ENCODE results near the gene CCDC146. TPM values are rescaled to one million over a fixed set of nuclear protein-coding genes. Genes with fewer than 3 reads are reported as not detected.
"Not testable (repeated sequence)": the region's sequence is repeated elsewhere in the genome, so short reads cannot be mapped to it uniquely, and the experiment has no call there.

CCDC146 gene
- polyA plus RNA-seq, 5 donors, result 14.9 to 28.9 (median 28.6) TPM

DNA sequence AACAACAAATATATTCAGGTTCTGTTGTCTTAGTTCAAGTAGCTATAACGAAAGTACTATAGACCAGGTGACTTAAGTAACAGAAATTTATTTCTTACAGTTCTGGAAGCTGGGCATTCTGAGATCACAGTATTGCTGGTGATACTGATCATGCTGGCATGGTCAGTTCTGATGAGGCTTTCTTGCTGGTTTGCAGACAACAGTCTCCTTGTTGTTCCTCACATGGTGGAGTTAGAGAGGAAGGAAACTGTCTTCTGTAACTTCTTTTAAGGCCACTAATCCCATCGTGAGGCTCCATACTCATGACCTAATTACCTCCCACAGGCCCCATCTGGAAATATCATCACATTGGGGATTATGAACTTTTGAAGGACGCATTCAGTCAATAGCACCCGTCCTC lies 17.9 kb downstream of the CCDC146 start:
- not testable (repeated sequence) for DNase-seq

DNA sequence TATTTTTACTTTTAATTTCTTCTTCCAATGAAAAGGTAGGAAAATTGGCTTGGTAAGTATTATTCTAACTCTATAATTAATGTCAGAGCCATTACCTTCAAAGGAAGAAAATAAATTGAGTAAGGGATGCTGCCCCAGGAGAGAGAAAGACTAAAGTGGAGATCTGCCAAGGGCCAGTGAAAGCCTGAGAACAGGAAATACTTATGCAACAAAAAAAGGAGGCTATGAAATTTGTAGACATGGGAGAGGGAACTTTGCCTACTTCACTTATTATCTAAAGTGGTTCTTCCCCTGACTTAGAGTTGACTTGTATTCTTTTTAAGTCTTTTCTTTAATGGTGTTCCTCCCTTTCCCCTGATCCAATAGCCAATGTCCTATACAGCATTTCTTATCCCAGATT lies 29.8 kb downstream of the CCDC146 start:
- not testable (repeated sequence) for DNase-seq

DNA sequence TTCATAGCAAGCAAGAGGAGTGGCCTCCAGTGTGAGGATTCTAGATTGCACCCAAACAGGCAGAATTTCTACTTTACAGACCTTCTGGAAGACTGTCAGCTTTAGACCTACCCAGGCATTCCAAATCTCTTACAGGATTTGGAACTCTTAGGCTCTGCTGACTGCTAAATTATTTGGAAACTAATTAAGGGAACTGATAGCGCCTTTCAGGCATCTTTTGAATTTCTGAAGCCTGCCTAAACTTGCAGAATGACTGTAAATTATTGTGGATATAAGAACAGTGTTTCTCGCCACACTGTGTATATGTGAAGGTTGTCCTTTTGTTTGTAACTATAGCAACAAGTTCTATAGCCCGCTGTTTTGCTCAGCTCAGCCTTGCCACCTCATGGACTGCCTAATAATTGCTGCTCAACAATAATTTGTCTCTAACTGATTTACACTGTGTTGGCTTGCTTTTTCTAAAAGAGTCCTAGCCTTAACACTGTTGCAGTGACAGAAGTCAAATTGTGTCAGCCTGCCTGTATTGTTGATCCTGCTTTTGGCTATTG lies 32.6 kb downstream of the CCDC146 start:
- not testable (repeated sequence) for DNase-seq

DNA sequence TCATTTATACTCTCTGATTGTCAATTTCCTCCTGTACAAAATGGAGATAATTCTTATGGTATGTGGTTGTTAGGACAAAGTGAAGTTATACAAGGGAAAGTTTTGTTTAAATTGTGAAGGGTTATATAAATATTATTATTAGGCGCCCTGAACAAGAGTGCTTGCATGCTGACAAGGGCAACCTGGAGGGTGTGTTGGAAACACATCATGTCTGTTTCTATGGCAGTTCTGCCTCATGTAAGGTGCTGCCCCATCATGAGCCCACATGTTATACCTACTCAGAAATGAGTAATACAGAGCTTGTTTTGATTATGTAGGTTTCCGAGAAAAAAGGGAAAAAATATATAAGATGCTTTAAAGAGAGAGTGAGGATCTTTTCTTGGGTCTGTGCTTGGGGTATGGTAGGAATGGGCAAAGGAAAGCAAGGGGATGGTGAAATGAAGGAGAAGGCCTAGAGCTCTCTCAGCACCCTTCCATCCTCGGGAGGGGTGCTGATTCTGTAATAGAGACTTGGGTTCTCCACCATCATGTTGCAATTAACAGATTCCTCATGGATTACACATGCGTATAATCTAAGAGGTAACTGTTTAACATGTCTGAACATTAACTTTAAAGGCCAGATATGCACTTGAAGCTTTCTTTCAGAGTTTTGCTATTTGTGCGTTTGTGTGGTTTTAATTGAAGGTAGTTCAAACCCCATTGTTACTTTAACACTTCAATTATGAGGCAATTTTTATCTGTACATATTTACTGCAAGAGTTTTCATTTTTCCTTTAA lies 33.4 kb downstream of the CCDC146 start:
- not testable (repeated sequence) for DNase-seq

DNA sequence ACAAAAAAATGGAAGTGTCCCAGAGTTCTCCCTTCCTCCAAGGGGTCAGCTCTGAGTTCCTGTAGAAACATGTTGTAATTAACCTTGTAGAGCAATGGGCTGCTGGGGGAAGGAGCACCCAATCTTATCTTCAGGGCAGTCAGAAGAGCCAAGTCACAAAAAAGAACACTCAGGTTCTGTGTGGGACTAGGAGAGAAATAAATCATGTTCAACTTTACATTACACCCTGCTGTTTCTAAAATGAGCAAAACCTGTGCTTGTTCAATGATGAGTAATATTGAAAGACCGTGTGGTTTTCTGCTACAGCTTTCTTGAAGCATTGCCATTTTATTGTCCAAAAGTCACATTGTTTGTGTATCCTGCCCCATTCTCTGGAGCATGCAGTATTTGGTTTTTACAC lies 34.6 kb downstream of the CCDC146 start:
- DNase-seq, result not testable (repeated sequence)

DNA sequence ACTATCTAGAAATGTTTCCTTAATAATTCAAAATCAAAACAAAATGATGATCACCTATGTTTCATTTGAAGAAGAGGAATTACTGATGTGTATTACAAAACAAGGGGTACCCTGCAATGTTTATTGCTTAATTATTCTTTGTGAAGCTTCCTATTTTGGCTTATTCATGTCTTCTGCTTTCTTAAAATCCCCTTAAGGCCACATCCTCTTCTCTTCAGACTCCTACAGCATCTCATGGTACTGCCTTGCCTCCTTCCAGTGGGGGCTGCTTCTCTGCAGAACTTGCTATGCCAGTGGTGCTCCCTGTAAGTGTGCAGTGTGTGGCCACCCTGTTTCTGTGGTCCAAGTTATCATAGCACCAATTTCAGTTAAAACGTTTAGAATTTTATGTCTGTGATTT lies 35.0 kb downstream of the CCDC146 start:
- DNase-seq, result no peak

DNA sequence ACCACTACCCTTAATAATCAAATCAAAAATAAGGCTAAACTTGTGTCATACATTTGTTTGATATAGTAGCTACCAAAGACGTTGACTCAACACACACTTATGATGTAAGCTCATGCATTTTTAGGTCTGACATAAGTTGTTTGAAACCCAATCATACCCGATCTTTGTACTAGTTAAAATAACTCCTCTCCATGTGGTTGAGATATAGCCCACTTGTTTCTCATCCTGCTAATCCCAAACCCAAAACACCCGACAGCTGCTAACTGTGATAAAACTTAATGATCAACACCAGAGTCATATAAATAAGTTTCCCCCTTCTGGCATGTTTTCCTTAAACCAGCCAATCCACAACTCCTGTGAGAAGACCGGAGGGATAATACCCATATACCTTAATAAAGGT lies 48.7 kb downstream of the CCDC146 start:
- not testable (repeated sequence) for DNase-seq

DNA sequence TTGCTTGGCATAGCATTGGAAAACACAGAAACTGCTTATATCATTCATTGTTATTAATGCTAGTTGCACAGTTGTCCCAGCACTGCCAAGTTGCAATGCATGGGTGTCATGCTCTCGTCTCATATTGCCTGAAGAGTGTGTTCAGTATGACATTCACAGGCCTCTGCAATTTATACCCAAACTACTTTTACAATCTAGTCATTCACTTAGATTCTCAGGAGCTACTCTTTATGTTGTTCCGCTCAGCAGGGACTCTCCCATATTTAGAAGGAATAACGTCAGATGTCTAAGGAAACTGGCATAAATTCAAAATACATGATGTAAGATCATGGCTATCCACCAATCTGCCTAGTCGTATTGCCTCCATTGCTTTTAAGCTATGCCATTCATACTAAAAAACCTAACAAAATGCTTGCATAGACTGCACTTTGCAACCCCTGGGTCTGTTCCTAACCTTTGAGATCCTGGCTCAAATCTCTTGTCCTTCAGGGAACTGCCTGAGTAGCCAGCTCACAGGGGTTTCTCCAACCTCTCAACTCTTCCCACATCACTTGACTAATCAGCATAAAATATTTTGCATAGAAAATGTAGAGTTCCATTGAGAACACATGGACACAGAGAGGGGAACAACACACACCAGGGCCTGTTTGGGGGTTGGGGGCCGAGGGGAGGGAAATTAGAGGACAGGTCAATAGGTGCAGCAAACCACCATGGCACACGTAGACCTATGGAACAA lies 50.2 kb downstream of the CCDC146 start:
- DNase-seq, result not testable (repeated sequence)

DNA sequence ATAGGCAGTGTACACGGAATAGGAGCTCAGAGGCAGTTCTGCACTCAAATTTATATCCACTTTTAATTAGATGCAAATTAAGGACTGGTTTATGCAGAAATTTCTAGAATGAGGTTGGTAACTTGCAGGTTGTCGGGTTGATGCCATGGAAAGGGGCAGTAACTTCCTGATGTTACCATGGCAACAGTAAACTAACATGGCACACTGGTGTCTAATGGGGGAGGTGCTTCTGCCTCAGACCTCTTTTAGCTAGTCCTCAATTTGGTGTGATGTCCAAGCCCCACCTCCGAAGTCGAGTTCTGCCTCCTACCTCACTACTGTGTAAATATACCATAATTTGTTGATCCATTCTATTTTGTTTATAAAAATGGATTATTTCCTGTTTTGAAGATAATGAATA lies 52.0 kb downstream of the CCDC146 start:
- not testable (repeated sequence) for DNase-seq

DNA sequence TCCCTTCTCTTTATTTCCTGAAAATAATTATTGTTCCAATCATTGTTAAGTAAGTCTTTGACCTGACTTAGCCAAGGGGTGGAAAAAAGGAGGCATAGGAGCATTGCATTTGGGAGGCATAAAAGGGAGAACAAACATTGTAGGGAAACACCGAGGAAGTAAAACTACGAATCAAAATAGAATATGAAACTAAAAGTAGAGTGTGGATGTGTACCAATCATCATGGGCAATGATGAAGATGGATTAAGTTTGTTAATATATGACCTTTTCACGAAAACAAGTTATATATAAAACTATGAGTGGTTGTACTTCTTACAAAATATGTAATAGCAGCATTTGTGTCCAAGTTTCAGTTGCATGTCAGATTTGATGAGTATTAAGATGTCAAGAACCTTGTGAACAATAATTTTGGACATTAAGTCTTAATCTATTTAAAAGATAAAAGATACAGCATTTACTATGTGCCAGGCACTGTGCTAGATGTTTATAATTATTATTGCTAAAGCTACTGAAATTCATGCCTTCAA lies 52.9 kb downstream of the CCDC146 start:
- not testable (repeated sequence) for DNase-seq

DNA sequence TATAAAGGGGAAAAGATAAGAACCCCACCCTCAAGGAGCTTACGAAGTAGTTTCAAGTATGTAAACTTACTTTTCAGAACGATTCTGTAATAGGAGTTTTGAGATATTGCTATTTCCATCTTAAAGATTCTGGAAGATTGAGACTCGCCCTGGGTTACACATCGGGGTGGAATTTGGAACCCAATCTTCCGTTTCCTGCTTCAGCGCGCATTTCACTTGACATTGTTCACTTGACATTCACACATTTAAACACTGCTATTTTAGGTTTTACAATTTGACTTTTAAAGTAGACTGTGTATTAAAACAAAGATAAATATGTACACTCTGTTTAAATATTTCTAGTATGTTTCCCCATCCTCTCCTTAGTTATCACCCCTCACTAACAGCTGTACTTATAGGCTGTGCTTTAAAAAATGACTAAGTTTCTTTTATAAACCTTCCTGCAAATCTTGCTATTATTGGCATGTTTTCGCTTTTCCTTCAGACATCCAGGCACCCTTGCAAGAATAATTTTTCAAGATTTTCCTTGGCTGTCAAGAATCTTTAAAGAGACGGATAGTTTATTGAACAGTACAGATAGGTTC lies 55.0 kb downstream of the CCDC146 start:
- not testable (repeated sequence) for DNase-seq

DNA sequence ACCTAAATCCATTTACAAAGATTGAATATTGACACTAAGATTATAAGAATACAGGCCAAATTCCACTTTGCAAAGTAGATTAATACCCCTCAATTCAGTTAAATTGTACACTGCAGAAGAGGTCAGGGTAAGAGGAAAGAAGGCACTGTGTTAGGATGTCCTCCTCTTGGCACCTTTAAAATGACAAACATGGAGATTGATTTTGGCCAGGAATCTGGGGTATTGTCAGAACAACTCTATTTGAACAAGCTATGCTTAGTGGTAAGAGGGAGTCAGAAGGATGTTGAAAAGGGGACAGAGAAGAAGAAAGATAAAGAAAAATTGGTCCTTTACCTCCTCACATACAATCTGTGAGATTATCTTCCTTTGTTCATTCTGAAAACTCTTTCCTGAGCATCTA lies 55.6 kb downstream of the CCDC146 start:
- not testable (repeated sequence) for DNase-seq

DNA sequence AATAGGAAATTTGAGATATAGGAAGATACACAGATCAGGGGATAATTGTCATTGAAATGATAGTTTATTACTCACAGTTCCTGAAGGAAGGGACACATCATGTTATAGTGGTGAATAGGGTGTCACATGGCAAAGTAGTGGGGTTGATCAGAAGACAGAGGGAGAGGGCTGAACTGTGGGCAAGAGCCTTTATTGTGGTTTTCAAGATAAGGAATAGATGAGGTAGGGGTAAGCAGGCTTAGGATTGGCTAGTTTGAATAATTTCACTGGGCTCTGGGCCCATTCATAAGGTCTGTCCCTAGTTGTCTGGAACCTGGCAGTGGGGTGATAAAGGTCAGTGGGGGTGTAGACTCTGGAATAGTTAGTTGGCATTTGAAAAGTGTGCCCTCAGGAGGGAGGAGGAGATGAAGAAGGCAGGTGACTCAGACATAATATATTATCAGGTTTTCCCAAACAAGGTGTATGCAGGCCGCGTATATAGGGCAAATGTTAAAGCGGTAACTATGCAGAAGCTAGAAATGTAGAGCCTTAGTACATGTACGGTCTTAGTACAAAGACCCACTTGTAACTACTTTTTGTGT lies 58.7 kb downstream of the CCDC146 start:
- no peak for DNase-seq

DNA sequence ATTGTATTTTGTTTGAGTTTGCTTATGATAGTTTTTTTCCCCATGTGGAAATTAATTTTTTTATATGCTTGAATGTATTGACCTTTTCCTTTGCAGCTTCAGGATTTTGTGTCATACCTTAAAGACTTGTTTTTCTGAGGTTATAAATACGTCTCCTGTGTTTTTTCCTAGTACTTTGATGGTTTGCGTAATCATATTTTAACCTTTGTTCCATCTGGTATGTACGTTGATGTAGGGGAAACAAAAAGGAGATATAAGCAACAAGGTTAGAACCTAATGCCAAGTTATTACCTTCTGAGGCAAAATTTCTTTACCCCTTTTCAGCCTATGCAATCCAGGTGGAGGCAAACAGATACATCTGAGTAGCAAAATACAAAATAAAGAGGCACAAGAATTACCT lies 59.3 kb downstream of the CCDC146 start:
- no peak for DNase-seq

DNA sequence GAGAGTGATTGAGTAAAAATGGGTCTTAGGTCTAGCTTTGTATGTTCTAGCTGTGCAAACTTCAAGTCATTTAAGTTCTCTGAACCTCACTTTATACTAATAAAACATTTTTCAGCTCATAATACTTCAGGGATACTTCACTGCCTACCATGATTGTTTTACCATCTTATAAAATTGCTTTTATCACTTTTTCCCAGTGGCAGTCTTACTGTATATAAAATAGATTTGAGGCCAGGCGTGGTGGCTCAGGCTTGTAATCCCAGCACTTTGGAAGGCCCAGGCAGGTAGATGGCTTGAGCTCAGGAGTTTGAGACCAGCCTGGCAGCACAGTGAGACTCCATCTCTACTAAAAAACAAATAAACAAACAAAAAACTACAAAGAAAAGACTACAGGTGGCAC lies 59.8 kb downstream of the CCDC146 start:
- no peak for DNase-seq

DNA sequence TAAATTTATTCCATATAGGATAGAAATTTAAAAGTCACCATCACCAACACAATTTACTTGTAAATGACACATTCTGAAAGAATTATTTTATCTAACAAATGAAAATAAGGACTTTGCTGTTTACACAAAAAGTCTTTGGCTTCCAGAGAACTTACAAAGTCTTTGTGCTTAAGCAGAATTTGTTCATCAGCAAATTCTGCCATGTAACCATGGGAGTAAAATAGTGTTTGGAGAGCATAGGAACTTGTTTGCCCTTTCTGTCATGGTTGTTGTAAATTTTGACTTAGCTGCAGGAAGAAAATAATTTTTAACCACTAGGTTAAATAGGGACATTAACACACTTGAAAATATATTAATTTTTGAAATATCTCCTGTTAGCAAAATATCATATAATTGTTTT lies 62.0 kb downstream of the CCDC146 start:
- no peak for DNase-seq

DNA sequence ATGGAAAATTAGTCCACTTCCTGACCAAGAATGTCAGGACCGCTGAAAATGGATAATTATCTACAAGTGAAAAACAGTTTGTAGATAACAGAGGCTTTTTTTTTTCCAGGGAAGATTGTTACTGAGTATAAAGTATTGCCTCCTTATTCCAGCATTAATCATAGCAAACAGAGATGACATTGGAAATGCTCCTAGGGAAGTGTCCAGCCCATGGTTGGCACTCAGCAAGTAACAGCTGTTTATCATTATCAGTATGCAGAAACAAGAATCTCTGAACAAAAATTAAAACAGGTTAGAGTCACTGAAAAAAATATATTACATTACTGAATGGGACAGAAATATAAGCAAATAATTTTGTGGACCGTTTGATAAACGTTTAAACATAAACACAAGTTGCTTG lies 62.6 kb downstream of the CCDC146 start:
- DNase-seq, result no peak

DNA sequence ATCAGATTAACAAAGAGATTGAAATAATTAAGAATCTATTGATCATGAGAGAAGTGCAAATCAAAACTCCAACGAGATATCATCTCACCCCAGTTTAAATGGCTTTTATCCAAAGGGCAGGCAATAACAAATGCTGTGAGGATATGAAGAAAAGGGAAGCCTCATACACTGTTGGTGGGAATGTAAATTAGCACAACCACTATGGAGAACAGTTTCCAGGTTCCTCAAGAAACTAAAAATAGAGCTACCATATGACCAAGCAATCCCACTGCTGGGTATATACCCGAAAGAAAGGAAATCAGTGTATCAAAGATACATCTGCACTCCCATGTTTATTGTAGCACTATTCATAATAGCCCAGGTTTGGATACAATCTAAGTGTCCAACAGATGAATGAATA lies 63.5 kb downstream of the CCDC146 start:
- no peak for DNase-seq

DNA sequence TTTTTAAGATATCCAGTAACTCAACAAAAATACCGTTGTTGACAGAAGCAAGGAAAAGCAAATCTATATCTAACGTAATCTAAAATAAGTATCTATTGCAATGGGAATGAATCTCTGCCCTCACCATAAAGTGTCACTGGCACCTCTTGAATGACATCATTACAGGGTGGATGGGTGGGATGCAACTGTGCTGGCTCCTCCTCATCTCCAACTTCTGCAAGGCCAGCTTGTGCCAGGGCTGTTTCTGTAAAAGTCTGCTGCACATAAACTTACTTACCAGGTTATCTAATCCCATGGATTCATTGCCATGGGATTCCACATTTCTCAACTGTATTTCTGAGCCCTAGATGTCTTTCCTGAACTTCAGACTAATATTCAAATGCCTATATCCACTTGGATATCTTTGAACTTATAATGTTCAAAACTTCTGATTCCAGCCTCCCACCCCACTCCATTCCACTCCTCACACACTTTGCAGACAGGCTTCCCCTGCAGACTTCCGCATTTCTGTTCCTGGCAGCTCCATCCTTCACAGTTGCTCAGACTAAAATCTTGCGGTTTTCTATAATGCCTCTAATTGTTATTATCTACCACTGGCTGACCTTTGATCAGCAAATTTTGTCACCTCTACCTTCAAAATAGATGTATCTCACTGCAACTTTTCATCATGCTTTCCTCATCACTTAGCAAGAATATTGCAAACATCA lies 66.5 kb downstream of the CCDC146 start:
- DNase-seq, result no peak

DNA sequence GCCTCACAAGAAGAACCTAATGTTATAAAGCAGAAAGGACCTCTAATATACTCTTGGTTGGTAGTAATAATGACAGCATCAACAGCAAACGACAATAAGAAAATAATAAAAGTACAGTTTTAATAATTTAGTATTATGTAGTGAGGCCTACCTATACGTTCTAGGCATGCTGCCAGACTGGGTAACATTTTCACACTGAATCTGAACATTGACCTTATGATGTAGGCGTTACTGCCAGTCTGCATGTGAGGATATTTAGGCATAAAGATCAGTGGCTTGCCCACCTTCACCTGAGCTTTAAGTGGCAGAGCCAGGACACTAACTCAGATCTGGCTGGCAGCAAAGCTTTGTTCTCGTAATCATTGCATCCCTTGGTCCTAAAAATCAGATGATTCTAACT lies 74.7 kb downstream of the CCDC146 start:
- DNase-seq, result no peak
